ENCODE data around the gene PTMS. TPM values are rescaled to one million over a fixed set of nuclear protein-coding genes. Genes with fewer than 3 reads are reported as not detected.
A peak's percentile ranks its signal among the peaks of the same experiment; 100 is the strongest.

Gene PTMS
- total and polyA plus RNA-seq, 2 of the 13 experiments (the other 11 are each of a cell fraction or from before 2014, with no cell fraction given) = 40.5 to 82.4 TPM

- TF ChIP-seq FOXA1 (IDR thresholded peaks at IDR 0.05) = no peak
- peak; percentile 48 for TF ChIP-seq FOXA1 (CRISPR knock-in tag; IDR thresholded peaks at IDR 0.05)
- TF ChIP-seq DNMT3B (CRISPR knock-in tag; conservative IDR thresholded peaks at IDR 0.05) = no peak
- 0 out of 2 replicates have a peak, but pooled peaks have one; percentile 28 for TF ChIP-seq ZNF614 (CRISPR knock-in tag; IDR thresholded peaks at IDR 0.05; ENCODE audit: borderline replicate concordance)
- TF ChIP-seq ZNF10 (CRISPR knock-in tag; IDR thresholded peaks at IDR 0.05; ENCODE audit: borderline replicate concordance, low read depth) = no peak
- TF ChIP-seq MYC (CRISPR knock-in tag; IDR thresholded peaks at IDR 0.05; ENCODE audit: borderline replicate concordance) = peak; percentile 57
- no peak for TF ChIP-seq ZNF543 (CRISPR knock-in tag; IDR thresholded peaks at IDR 0.05)
- TF ChIP-seq ZNF343 (CRISPR knock-in tag; IDR thresholded peaks at IDR 0.05) = peak; percentile 29; the same call in 1 of the 2 replicates
- TF ChIP-seq ZNF547 (CRISPR knock-in tag; IDR thresholded peaks at IDR 0.05) = 0 out of 2 replicates have a peak, but pooled peaks have one; percentile 2
- TF ChIP-seq ZNF687 (CRISPR knock-in tag; IDR thresholded peaks at IDR 0.05) = peak; percentile 37; the same call in 1 of the 2 replicates
- no peak for TF ChIP-seq FOXK2 (IDR thresholded peaks at IDR 0.05)
- TF ChIP-seq ELF3 (CRISPR knock-in tag; IDR thresholded peaks at IDR 0.05) = no peak; the same call in 1 of the 2 replicates
- TF ChIP-seq SMAD9 (CRISPR knock-in tag; IDR thresholded peaks at IDR 0.05) = no peak
- no peak for TF ChIP-seq ISL2 (CRISPR knock-in tag; IDR thresholded peaks at IDR 0.05)
- 0 out of 2 replicates have a peak, but pooled peaks have one; percentile 49 for TF ChIP-seq ATF5 (CRISPR knock-in tag; IDR thresholded peaks at IDR 0.05; ENCODE audit: low read depth)
- TF ChIP-seq HNRNPK (IDR thresholded peaks at IDR 0.05; ENCODE audit: low read depth, low read length, poor library complexity, severe bottlenecking) = peak; percentile 29
- TF ChIP-seq ZBTB2 (CRISPR knock-in tag; IDR thresholded peaks at IDR 0.05; ENCODE audit: low read depth) = peak; percentile 67; the same call in 1 of the 2 replicates
- TF ChIP-seq, protein P1, sequence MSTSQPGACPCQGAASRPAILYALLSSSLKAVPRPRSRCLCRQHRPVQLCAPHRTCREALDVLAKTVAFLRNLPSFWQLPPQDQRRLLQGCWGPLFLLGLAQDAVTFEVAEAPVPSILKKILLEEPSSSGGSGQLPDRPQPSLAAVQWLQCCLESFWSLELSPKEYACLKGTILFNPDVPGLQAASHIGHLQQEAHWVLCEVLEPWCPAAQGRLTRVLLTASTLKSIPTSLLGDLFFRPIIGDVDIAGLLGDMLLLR (CRISPR knock-in tag; IDR thresholded peaks at IDR 0.05) = no peak
- no peak for TF ChIP-seq KDM1A (CRISPR knock-in tag; IDR thresholded peaks at IDR 0.05)
- 0 out of 2 replicates have a peak, but pooled peaks have one; percentile 34 for TF ChIP-seq KLF6 (CRISPR knock-in tag; IDR thresholded peaks at IDR 0.05)
- TF ChIP-seq, protein P2, sequence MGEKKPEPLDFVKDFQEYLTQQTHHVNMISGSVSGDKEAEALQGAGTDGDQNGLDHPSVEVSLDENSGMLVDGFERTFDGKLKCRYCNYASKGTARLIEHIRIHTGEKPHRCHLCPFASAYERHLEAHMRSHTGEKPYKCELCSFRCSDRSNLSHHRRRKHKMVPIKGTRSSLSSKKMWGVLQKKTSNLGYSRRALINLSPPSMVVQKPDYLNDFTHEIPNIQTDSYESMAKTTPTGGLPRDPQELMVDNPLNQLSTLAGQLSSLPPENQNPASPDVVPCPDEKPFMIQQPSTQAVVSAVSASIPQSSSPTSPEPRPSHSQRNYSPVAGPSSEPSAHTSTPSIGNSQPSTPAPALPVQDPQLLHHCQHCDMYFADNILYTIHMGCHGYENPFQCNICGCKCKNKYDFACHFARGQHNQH (CRISPR knock-in tag; IDR thresholded peaks at IDR 0.05) = no peak
- peak; percentile 18; the same call in 1 of the 2 replicates for TF ChIP-seq NR2F2 (IDR thresholded peaks at IDR 0.05; ENCODE audit: borderline replicate concordance, low read depth)
- no peak for TF ChIP-seq SETDB1 (CRISPR knock-in tag; IDR thresholded peaks at IDR 0.05; ENCODE audit: borderline replicate concordance)
These were observed 637 bp downstream of the PTMS start (continued) for GRCh38 chr12:6766651-6767349.

Measured in HepG2 (cell line).